SK-N-MC (cell line): ENCODE results near the gene ZNF385A.
A peak's percentile ranks its signal among the peaks of the same experiment; 100 is the strongest.

Experiments
- DNase-seq: peaks from one replicate; pipeline ENCODE4 v3.0.0-alpha.2; 2011; ENCODE audit warnings: low read depth, low spot score
- H3K27ac ChIP-seq: fragments of 200-600 bp; sonication (generic); 2 replicates; pipeline ENCODE4 v1.5.1; 2016; ENCODE audit warnings: mixed run types
- H3K36me3 ChIP-seq: fragments of 200-600 bp; sonication (generic); 2 replicates; pipeline ENCODE4 v1.6.1; 2017; ENCODE audit warnings: antibody characterized with exemption, low read length, mixed read lengths; ENCODE audit not compliant: insufficient read depth
- H3K4me3 ChIP-seq: fragments of 200-600 bp; sonication (generic); 2 replicates; pipeline ENCODE4 v1.5.1; 2016
- H3K9ac ChIP-seq: fragments of 200-600 bp; sonication (generic); 2 replicates; pipeline ENCODE4 v1.8.0; 2017; ENCODE audit warnings: mixed run types, mixed read lengths; ENCODE audit not compliant: insufficient read length
- H3K9me3 ChIP-seq: fragments of 200-600 bp; sonication (generic); 2 replicates; pipeline ENCODE4 v1.6.1; 2017; ENCODE audit warnings: low read depth, mild to moderate bottlenecking, antibody characterized with exemption, low read length, moderate library complexity, mixed read lengths
- EZH2 ChIP-seq: fragments of 200-600 bp; sonication (generic); IDR thresholded peaks from one replicate; pipeline ENCODE4 v1.6.1; 2017; ENCODE audit warnings: antibody characterized with exemption
- FOXP2 ChIP-seq: optimal IDR thresholded peaks from 2 replicates; pipeline ENCODE3; 2011; ENCODE audit warnings: mild to moderate bottlenecking, moderate library complexity; ENCODE audit not compliant: insufficient read depth; ENCODE audit errors: extremely low read length, control extremely low read depth
- POLR2AphosphoS5 ChIP-seq: IDR thresholded peaks from 2 replicates; pipeline ENCODE4 v1.6.1; 2012; ENCODE audit warnings: mild to moderate bottlenecking, low read depth, low read length, borderline replicate concordance

The ZNF385A gene

GRCh38 chr12:54426690-54427089 is 42.2 kb upstream of the ZNF385A start:
- Histone ChIP-seq H3K27ac (no peak overlapping the region), H3K4me3 (no peak overlapping the region), H3K9me3 (no peaks in the 10 kb centered on the region), H3K9ac (no peak overlapping the region), H3K36me3 (no peaks in the 10 kb centered on the region)
- DNase-seq, result no peak
- TF ChIP-seq FOXP2 (no peak), POLR2AphosphoS5 (no peak), EZH2 (no peak)

GRCh38 chr12:54425702-54426101 is 41.2 kb upstream of the ZNF385A start:
- H3K9me3 ChIP-seq, result no peaks in the 10 kb centered on the region
- TF ChIP-seq POLR2AphosphoS5 (no peak), FOXP2 (no peak), EZH2 (no peak)

GRCh38 chr12:54424224-54424623 is 39.7 kb upstream of the ZNF385A start:
- no peak for DNase-seq
- Histone ChIP-seq H3K36me3 (no peaks in the 10 kb centered on the region), H3K4me3 (no peak overlapping the region), H3K27ac (no peak overlapping the region), H3K9me3 (no peaks in the 10 kb centered on the region), H3K9ac (no peak overlapping the region)
- TF ChIP-seq FOXP2 (no peak), POLR2AphosphoS5 (no peak), EZH2 (no peak)

More at GRCh38 chr12:54425702-54426101, 41.2 kb upstream of the ZNF385A start:
- DNase-seq, result no peak
- Histone ChIP-seq H3K4me3 (no peak overlapping the region), H3K9ac (no peak overlapping the region), H3K36me3 (no peaks in the 10 kb centered on the region), H3K27ac (no peak overlapping the region)

- no peak for TF ChIP-seq POLR2AphosphoS5
- TF ChIP-seq FOXP2, result no peak
- no peak for TF ChIP-seq EZH2
- H3K4me3 ChIP-seq, result no peak overlapping the region
These were observed 39.2 kb upstream of the ZNF385A start for GRCh38 chr12:54423816-54424150.

GRCh38 chr12:54421879-54422250 is 37.3 kb upstream of the ZNF385A start:
- H3K9ac ChIP-seq, result no peak overlapping the region
- TF ChIP-seq POLR2AphosphoS5 (no peak), EZH2 (no peak), FOXP2 (no peak)
- H3K36me3 ChIP-seq, result no peaks in the 10 kb centered on the region
- H3K9me3 ChIP-seq, result no peaks in the 10 kb centered on the region
- no peak overlapping the region for H3K4me3 ChIP-seq
- no peak for DNase-seq
- H3K27ac ChIP-seq, result no peak overlapping the region

More at GRCh38 chr12:54423816-54424150, 39.2 kb upstream of the ZNF385A start:
- DNase-seq, result no peak
- H3K9ac ChIP-seq, result no peak overlapping the region
- H3K9me3 ChIP-seq, result no peaks in the 10 kb centered on the region
- no peaks in the 10 kb centered on the region for H3K36me3 ChIP-seq
- H3K27ac ChIP-seq, result no peak overlapping the region

GRCh38 chr12:54421175-54421878 is 36.8 kb upstream of the ZNF385A start:
- Histone ChIP-seq H3K9ac (no peak overlapping the region), H3K9me3 (no peaks in the 10 kb centered on the region), H3K4me3 (no peak overlapping the region), H3K36me3 (no peaks in the 10 kb centered on the region), H3K27ac (no peak overlapping the region; the same call in 1 of the 2 replicates)
- TF ChIP-seq POLR2AphosphoS5 (no peak), EZH2 (no peak), FOXP2 (no peak)
- DNase-seq, result no peak

- DNase-seq, result no peak
- TF ChIP-seq FOXP2 (no peak), POLR2AphosphoS5 (no peak), EZH2 (no peak)
- Histone ChIP-seq H3K27ac (no peak overlapping the region; the same call in 1 of the 2 replicates), H3K9ac (no peak overlapping the region), H3K4me3 (no peak overlapping the region), H3K36me3 (no peaks in the 10 kb centered on the region), H3K9me3 (no peaks in the 10 kb centered on the region)
These were observed 36.2 kb upstream of the ZNF385A start for GRCh38 chr12:54420766-54421144.

- Histone ChIP-seq H3K4me3 (peak within 1 kb of the TSS; percentile 81), H3K9ac (peak within 1 kb of the TSS; percentile 78)
These were observed 34.8 kb upstream of the ZNF385A start, which contains the start of gene ITGA5 for GRCh38 chr12:54419088-54419887. Gene ITGA5, minus strand, starts transcription at chr12:54419266. Its CDS starts 68 bp downstream, at chr12:54419198.

More at GRCh38 chr12:54419088-54419887, 34.8 kb upstream of the ZNF385A start, which contains the start of gene ITGA5:
- no peaks in the 10 kb centered on the region for H3K36me3 ChIP-seq
- H3K27ac ChIP-seq, result peak within 1 kb of the TSS; percentile 67
- no peaks in the 10 kb centered on the region for H3K9me3 ChIP-seq
- DNase-seq, result no peak
- no peak for TF ChIP-seq EZH2
- TF ChIP-seq POLR2AphosphoS5, result peak; percentile 63
- TF ChIP-seq FOXP2, result no peak
